GM12801 (cell line): ENCODE data around the gene RNF150.

Experiments
- TF ChIP-seq, protein P1 (sequence below): IDR thresholded peaks from one replicate; pipeline ENCODE4 v1.5.1; 2011; ENCODE audit warnings: control low read depth; ENCODE audit not compliant: insufficient read length; ENCODE audit errors: extremely low read depth

RNF150 gene

DNA sequence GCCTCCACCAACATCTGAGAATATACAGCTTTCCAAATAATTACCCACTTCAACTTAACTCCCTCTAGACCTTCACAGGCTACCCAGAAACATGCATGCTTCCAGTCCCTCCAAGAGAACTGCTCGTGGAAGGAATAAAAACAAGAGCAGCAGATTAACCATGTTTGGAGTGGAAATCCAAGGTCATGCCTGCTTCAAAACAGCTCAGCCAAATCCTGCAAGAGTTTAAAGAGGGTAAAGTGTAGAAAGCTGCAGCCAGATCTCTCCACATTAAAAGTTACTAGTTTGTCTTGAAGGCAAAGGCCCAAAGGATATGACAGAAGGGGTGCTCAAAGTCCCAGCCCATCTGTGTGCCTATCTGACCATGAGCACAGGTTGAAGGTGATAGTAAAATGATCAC, 139.3 kb downstream of the RNF150 start:
- TF ChIP-seq, protein P1, sequence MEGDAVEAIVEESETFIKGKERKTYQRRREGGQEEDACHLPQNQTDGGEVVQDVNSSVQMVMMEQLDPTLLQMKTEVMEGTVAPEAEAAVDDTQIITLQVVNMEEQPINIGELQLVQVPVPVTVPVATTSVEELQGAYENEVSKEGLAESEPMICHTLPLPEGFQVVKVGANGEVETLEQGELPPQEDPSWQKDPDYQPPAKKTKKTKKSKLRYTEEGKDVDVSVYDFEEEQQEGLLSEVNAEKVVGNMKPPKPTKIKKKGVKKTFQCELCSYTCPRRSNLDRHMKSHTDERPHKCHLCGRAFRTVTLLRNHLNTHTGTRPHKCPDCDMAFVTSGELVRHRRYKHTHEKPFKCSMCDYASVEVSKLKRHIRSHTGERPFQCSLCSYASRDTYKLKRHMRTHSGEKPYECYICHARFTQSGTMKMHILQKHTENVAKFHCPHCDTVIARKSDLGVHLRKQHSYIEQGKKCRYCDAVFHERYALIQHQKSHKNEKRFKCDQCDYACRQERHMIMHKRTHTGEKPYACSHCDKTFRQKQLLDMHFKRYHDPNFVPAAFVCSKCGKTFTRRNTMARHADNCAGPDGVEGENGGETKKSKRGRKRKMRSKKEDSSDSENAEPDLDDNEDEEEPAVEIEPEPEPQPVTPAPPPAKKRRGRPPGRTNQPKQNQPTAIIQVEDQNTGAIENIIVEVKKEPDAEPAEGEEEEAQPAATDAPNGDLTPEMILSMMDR, result no peak

DNA sequence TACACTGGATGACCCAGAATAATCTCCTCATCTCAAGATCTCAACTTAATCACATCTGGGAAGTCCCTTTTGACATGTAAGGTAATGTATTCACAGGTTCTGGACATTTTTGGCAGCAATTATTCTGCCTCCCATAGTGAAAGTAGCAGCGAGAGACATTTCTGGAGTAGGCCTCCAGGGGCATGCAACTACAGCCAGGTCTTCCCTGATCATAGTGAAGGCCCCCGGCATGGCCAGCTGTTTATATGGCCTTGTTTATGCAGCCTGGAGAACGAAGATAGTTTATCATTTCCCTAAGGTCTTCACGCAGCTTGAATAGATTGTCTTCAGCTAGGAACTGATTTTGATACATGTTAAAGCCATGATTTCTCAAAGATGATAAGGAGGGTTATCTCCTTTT, 139.9 kb downstream of the RNF150 start:
- TF ChIP-seq, protein P1, result no peak

DNA sequence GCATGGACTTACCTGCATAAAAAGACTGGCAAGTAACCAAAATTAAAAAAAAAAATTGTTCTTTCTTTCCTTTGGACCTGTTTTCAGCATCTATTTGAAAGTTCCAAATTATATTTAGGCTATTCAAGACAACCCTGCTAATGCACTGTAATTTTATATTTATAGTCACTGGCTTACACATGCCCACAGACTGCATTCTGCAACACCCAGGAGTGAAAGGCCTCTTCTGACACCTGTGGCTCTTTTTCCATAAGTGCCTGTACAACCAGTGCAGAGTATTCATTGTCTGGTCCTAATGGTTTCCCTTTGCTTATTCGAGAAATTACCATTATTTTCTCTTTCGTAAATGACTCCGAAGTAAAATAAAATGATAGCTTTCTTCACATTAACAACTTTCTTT, 143.3 kb downstream of the RNF150 start:
- TF ChIP-seq, protein P1, result no peak

DNA sequence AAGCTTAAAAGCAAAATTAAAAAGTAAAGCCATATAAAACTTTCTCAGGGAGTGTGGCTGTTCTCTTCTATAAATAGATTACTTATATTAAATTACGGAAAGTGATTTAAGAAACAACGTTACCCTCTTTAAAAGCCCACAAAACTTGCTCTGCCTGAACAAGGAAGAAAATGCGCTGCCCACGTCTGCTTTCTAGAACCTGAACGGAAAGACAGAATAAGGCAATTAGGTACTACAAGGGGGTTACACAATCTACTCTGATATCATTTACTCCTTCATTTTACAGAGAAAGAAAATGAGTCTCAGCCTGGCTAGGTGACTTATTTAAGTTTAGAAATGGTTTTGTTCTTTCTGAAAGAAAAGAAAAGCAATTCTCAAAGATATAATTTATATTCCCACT, 147.2 kb downstream of the RNF150 start:
- TF ChIP-seq, protein P1, result no peak

DNA sequence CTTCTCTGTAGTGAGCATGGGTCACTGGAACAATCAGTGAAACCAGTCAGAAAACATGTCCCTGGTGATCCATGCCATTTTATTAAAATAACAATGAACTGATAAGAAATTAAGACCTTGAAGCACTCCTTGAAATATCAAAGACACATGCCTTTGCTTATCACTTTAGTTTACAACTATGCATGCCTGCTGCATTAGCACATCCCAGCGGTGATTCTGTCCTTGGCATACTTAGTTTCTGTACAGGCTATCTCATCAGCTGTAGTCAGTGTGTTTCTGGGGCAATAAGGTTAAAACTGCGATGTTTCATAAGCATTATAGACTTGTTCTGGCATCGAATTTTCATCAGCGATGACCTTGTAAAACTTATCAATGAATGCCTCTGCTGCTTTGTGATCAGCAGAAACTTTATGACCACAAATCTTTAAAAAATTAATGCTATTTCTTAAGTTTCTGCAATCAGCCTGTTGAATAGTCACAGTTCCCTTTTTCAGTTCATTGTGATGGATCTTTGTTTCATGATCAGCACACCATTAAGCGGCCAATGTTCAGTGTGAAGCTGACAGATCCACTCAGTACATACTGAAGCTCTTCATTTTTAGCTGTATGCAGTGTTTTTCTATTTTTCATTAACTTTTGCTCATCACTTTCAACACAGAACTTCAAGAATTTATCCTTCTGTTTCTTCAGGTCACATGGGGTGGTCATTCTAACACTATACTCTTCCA, 150.5 kb downstream of the RNF150 start:
- TF ChIP-seq, protein P1, result no peak

DNA sequence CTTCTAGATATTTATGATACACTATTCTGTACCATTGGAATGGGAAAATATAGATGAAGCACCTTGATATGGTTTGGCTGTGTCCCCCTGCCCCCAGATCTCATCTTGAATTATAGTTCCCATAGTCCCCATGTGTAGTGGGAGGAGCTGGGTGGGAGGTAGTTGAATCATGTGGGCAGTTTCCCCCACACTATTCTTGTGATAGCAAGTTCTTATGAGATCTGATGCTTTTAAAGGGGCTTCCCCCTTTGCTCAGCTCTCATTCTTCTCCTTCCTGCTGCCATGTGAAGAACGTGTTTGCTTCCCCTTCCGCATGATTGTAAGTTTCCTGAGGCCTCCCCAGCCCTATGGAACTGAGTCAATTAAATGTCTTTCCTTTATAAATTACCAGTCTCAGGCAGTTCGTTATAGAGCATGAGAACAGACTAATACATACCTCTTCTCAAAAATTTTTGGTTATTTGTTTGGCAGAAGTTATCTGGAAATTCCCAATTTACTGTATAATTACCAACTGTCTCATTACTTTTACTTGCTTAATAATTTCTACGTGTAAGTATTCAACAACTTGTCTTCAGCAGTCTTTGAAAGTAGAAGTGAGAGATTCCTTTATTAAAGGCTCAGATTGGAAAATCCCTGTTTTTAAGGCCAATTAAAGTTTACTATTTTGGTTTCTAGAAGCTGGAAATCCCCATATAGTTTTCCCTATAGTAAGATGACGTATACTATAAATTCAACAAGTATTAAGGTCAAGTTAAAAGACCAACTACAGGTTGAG, 152.7 kb downstream of the RNF150 start:
- TF ChIP-seq, protein P1, result no peak

DNA sequence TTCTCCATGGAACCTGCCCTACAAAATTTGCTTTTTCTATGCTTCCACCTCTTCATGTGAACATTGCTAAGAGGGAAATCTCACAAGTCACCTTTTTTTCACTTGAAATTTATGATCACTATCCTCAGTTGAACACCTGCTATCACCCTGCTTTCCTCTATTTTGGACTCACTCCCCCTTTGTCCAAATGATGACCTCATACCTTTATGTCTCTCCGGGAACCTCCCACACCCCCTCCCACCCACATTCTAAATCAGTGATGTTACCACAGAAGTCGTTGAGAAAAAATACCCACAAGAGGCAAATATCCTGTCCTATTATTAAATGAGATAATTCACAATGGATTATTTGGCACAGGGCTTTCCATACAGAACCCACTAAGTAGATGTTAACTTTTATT, 156.5 kb downstream of the RNF150 start:
- TF ChIP-seq, protein P1, result no peak
